Stimulated activated CD4-positive, alpha-beta T cell treated with anti-CD3 and anti-CD28 coated beads, Interleukin-2, amount 100 ng/mL, for 4 hours (primary cell): Measurements from ENCODE around the gene NACC2.

Experiments used
- DNase-seq: peaks from one replicate; pipeline ENCODE4 v3.0.0-alpha.2; 2020; ENCODE audit warnings: low read depth

Gene NACC2

DNA sequence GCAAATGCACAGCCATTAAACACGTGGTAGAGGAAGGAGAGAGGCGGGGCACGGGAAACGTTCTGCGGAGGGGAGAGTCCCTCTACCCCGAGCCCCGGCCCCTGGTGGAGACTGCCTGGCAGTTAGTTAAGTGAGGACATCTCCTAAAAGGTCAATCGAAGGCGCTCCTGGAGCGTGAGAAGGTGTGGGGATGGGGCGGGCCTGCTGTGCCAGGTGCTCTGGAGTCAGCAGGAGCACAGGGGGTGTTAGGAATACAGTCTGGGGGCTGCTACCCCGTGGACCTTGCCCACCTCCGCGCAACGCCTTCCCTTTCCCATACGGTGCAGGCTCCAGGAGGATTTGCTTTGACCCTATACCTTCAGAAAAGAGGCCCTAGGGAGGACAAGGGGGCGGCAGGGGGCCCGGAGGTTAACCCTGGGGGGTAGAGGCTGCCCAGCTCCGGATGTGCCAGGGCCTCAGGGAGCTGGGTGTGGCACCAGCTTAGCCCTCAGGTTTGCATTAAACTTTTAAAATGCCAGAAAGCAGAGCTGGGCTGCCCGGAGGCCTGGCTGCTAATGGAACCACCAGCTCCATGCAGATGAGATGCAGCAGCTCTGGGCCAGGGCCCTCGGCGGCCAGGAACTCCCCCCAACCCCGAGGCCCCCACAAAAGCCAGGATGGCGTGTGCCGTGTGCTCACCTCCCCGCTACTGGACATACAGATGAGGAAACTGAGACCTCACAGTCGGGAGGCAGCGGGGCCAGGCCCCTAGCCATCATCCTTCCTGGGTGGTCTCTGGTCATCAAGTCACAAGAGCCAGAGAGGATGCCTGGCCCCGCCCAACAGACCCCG lies 39.2 kb downstream of the NACC2 start:
- DNase-seq, result no peak

DNA sequence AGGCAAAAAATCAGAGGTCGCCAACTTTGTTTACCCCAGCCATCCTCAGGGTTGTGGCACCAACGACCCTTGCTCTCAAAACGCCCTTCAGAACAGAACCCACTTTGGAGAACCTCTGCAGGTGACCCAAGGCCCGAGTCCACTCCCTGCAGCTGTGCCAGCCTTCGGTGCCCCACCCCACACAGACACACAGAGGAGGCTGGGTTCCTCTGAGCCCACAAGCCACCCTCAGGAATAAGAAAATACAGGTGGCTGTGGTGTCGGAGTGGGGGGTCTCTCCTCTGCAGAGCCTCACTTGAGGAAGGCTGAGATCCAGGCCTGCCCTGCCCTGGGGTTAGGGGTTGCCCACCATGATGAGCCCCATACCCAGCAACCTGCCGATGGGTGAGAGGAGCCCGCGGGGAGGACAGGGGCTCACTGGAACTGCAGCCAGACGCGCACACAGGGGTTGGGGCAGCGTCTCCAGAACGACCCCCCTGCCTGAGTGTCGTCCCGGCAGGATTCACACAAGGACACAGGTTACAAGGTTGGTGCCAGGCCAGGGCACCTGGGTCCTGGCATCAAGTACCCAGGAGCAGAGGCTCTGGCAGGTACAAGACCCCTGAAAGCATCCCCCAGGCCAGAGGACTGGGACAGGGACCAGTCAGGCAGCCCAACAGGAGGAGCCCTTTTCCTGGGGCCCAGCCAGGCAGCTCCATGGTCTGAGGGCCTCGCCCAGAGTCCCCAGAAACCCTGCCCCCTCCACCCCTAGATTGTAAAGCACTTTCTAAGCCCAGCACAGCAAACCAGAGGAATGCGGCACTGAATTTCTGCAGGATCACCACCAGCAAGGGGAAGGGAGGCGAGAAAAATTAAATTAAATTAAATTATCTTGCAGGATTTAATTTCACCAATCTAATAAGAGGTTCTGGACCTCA lies 40.0 kb downstream of the NACC2 start:
- DNase-seq, result no peak

DNA sequence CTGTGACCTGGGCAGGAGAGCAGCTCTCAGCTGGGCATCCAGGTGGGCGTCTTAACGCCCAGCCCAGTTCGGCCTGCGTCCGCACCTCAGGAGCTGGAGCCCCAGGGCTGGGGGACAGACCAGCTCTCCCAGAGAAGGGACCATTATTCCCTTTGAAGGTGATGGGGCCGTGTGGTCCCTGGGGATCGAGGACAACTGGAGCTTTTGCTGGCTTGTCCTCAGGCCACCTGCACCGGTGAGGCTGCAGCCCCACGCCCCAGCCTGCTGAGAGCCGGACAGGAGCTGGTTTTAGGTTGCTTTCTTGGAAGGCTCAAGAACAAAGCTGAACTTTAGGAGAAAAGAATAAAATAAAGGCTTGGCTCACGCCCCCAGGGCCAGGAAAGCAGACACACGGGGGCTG lies 40.9 kb downstream of the NACC2 start:
- DNase-seq, result no peak

DNA sequence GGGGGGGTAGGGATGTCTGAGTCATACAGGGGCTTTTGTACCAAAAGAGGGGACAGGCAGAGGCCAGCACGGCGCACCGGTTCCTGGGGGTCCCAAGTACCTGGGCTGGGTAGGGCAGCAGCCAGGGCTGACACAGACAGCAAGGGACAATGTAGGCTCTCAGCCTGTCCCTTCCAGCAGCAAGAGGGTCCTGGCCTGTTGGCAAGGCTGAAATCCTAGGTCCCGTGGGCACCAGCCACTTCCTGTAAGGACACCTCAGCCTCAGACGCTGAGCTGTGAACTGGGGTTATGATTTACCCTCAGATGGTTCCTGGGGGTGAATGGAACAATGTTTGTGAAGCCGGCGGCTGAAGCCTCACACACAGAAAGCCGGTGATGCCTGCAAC lies 41.3 kb downstream of the NACC2 start:
- DNase-seq, result no peak

DNA sequence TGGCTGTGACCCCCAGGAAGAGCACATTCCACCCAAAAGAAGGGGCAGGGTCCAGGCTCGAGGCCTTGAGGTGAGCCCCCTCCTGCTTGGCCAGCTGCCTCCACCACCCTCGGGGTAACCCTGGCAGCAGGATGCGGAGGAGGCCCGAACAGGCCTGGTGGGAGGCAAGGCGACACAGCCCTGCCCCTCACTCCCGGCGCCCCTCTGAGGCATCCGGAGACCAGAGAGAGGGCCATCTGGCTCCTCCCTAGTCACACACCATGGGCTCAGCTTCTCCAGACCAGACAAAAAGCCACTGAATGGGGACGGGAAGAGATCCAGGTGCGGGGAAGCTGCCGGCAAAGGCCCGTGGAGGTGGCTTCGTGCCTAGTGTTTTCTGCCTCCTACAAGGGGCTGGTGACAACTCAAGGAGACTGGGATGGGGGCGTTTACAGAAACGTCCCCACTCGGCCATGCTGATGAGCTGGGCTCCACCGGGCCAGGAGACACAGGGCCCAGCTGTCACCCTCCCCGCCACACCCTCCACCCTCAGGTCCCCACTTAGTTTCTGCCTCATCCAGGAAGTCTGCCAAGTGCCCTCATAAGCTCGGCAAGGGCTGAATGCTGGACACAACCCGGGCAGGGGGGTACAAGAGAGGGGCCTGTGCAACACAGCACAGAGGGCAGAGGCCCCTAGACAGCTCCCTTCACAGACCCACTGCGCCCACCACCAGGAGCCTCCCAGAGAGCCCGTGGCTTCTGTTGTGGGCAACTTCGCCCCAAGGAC lies 41.9 kb downstream of the NACC2 start:
- no peak for DNase-seq

DNA sequence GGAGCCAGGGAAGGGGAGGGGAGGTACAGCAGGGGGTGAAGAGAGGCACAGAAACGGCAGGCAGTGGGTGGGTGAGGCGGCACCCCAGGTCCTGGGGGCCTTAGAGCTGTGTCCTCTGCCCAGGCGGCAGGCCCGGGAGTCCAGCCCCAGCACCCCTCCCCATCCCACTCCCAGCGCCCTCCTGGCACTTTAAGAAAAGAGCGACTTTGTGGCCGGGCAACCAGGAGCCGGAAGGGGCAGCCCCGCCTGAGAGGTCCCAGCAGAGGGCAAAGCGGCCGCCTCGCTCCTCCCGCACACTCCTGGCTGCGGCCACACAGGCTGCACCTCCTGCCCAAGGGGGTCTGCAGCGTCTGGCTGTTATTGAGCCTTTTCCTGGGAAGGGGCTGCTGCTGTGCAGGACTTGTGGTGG lies 42.6 kb downstream of the NACC2 start:
- DNase-seq, result no peak

DNA sequence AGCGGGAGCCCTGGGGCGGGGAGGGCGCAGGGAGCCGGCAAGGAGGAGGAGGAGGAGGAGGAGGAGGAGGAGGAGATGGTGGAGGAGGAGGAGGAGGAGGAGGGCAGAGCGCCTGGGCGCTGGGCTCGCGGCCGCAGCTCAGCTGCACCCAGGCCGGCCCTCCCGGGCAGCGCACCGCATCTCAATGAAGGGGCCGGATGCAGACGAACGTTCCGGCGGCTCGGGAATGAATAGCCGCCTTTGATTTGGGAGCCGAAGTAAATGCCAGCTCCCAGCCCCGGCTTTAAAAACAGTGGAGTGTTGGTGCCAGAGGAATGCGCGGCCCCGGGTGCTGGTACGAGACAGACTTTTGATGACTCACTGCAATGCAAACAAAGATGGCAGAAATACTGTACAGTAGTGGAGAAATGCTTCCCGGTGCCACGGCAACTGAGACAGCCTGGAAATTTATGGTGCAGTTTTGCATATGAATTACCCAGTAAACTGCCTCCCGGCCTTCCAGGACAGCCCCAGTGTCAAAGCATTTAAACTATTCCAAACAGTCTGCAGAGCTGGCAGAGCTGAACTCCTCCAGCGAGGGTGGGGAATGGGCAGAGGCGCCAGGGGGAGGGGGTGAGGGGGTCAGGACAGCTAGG lies 43.1 kb downstream of the NACC2 start:
- DNase-seq, result no peak

DNA sequence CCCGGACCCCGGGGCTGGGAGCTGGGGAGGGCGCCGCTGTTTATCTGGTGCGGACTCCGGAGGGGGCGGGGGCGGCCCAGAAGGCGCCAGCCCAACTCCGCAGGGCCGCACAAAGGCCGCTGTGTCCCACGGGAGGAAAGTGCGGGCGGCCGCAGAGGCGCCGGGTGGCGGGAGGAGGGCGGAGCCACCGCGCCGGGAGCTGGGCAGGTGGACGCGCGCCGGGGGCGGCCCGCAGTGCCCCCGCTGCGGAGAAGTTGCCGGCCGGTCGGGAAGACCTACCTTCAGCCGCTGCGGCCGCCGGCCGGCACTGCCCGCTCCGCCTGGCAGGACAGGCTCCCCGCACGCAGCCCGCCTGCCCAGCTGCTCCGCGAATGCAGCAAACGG lies 43.6 kb downstream of the NACC2 start:
- DNase-seq, result no peak

DNA sequence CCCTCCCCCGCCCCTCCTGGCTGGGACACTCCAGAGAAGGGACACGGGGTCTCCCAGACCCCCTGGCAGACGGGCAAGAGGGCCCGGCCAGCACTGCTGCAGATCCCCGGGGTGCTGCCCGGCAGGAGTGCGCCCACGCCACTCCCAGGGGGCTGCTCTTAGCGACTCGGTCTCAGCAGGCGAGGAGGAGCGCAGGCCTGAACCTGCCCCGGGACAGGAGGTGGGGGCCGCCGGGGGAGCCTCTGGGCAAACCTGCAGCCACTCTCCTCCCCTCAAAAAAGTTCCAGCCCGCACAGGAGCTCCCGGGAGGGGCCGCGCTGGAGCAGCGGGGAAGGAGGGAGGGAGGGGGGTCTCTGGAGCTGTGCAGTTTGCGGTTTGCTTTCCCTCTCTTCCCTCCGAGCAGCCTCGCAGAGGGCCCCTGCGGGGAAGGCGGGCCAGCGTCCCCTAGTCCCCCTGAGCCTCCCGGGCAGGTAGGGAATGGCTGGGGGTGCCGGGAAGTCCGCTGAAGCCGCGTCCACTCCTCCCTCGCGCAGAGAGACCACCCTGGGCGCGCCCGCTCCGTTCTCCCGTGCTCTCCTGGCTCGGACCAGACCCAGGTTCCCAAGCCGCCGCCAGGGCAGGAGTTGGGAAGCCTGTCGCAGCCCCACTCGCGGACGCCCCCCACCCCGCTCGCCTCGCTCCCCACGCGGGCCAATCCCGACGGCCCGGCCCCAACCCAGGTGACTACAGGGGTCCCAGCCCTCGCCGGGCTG lies 44.2 kb downstream of the NACC2 start:
- no peak for DNase-seq

DNA sequence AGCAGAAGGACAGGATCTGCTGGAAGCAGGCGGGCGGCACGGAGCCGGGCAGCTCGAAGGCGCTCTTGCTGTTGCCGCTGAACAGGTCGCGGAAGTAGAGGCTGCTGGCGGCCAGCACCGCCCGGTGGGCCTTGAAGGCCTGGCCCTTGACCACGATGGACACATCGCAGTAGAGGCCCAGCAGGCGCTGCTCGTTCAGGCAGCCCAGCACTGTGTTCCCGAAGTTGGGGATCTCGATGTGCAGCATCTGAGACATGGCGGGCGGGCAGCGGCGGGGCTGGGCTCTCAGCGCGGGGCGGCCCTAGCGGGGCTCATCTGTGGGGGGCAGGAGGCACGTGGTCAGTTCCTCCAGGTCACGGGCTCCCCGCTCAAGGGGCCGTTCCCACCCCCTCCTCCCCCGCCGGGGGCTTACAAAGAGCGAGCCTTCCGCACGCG lies 44.8 kb downstream of the NACC2 start:
- no peak for DNase-seq

DNA sequence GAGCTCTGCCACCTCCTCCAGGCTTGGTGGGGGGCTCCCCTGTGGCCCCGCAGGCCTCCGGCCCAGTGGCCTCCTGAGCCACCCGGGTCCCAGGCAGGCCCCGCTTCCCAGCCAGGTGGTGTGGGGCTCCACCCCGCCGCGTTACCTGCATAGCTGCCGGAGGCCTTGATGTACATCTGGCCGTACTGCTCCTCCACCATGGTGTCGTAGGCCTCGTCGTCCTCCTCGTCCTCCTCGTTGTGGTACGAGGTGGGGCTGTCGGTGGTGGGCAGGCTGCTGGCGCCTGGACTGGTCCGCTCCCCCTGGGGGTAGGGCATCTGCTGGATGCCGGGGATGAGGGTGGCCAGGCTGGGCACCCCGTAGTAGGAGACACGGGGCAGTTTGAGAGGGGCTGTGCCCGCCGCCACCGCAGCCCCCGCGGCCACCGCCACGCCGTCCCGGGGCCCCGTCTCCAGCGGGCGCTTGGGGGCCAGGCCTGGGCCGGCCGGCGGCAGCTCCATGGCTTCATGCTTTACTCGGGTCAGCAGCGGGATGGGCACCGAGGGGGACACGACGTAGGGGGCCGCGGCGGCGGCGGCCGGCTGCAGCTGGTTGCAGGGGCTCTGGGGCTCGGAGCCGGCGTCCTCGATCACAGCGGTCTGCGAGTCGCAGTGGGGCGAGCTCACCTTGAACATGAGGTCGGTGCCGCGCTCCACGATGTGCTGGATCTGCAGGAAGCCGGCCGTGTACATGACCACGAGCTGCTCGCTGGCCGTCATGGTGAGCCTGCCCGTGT lies 45.4 kb downstream of the NACC2 start:
- DNase-seq, result no peak

DNA sequence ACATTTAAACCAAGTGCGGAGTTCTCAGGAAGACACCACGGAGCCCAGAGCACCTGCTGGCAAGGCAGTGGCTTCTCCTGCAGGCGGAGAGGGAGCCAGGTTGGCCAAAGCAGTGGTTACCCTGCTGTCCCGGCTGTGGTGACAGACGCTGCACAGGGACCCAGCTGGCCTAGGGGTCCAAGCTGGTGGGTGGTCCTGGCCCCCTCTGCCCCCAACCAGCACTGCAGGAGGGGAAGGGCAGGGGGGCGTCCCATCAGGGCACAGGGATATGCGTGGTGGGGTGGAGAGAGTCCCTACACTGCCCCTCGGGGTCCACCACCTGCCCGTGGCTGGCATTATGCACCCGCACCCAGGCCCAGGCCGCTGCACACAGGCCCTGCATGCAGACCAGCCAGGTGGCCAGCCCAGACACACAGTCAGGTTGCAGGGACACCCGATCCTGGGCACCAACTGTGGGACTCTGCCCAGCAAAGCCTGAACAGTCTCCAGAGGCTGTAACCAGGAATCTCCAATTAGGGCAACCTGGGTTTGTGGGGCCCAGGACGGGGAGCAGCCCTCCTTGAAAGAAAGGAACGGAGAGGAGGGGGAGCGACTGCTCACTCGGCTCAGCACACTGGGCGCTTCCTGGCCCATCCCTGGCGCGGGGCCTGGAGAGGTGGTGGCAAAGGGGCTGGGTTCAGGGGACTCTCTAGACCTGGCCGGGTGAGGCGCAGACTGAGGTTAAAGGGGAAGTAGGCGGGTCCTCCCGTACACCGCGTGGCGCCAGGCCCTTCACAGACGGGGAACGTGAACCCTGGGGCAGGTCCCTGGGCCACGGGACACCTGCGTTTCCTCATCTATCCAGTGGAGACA lies 46.3 kb downstream of the NACC2 start:
- DNase-seq, result no peak

DNA sequence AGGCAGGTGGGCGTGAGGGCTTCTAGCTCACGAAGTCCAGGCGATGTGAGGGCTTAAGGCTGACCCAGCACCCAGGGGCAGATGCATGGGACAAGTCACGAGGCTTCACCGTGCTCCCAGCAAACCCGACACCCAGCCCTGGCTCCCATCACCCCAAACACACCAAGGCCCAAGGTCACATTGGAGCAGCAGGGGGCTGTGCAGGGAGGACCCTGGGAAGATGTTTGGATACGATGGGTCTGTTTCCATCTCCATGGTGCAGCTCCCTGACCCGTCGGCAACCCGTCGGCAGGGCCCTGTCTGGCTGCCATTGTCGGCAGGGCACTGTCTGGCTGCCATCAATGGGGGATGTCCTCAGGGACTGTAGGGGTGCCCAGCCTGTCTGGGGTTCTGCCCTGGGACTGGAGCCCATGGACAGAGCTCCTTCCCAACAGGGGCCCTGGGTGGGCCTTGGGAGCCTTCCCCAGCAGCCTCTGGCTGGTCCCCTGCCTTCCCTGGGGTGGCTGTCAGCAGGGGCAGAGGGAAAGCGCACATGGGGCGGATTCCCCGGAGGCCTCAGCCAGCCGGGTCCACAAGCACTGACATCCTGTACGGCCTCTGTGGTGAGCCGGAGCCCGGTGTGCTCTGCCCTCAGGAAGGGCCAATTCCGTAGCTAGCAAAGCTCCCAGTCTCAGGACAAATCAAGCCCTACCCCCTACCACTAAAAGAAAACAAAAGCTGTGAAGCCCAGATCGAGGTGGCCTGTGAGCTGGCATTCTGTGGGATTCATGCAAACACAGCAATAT lies 47.1 kb downstream of the NACC2 start:
- DNase-seq, result no peak

DNA sequence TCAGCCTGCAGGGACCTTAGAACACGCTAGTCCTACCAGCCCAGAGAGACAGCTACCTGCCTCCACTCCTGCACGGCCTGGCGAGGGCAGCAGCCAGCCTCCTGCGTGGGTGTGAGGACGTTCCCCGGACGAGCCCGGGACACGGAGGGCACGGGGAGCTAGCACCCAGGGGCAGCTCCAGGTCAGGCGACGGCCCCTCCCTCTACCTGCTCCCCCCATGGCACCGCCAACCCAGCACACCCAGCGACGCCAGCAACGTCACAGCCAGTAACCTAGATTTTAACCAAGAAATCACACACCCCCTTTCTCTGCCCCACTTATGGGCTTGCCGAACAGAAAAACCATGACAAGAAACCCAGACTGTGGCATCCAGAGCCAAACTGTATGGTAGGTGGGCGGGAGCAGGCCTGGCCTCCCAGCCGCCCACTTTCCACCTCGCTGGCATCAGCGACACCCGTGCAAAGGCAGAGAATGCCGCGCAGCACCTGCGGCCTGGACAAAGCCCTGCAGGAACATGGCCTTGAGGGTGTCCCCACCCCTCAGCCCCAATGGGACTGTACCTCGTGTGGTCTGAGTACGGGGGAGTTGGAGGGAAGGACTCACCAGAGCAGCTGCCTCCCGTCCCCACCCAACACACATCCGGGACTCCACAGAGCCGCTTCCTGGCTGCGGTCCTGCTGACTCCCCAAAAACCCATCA lies 47.9 kb downstream of the NACC2 start:
- no peak for DNase-seq

DNA sequence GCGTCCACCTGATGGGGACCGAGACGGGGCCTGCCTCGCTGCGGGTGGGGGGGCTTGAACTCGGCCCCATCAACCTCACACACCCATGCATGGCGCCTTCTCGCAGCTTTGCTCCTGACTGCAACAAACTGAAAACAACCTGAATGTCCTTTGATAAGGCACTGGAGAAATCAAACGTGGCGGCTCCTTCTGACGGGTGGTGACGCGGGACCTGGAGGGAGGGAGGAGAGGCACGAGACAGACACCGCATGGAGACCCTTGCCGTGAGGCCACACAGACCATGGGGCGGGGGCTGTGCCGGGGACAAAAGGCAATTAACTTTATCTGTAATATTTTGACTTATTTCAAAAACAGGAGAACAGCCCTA lies 48.6 kb downstream of the NACC2 start:
- DNase-seq, result no peak

DNA sequence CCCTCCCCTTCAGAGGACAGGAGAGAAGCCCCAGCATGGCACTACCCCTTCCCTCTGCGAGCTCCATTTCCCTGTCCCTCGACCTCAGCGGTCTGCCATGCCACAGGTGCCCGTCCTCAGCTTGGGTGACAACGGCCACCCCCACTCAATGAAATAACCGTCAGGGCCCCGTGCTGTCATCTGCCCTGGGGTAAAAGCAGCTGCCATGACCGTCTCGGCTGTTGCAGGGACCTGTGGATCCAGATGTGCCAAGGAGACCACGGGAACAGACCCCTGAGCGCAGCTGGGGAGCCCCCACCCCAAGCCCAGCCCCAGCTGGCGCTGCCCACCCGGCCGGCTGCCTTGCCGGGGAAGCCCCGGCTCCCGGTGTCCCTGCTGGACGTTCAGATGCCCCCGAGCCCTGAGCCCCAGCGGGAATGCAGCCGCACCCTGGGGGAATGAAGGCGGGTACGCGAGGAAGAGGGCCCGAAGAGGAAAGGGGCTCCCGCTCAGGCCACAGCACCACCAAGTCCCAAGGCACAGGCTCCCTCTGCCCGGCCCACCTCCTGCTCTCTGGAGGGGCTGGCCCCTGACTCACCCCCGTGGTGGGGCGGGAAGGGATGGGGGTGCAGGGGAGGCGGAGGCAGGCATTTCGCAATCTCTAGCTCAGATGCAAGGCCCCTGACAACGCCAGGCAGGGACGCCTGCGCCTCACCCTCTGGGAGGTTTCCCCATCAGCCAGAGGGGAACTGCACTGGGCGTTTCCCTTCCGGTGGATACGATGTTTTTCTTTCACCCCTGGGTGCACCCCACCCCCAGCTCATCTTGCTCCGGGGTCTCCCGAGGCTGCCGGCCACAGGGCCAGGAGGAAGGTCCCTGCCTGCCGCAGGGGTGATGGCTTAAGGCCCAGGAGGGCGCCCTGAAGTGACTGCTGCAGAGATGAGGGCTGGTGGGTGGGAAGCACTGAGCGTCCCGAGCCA lies 49.2 kb downstream of the NACC2 start:
- no peak for DNase-seq
